HepG2 (cell line): ENCODE results near the gene LSM12. TPM values are rescaled to one million over a fixed set of nuclear protein-coding genes. Genes with fewer than 3 reads are reported as not detected.
A peak's percentile ranks its signal among the peaks of the same experiment; 100 is the strongest.

ENCODE experiments used
- CHD2 ChIP-seq: IDR thresholded peaks from 2 replicates; pipeline ENCODE4 v1.6.1; 2011; ENCODE audit warnings: low read depth, low read length, improper control_type of control experiment
- FIP1L1 ChIP-seq: fragments of 200-400 bp; formaldehyde crosslinking; IDR thresholded peaks from 2 replicates; pipeline ENCODE4 v1.6.1; 2018; ENCODE audit warnings: low read depth, mild to moderate bottlenecking, low read length, moderate library complexity, borderline replicate concordance; ENCODE audit not compliant: insufficient read depth
- FOSL2 ChIP-seq: sonication (generic); formaldehyde crosslinking; IDR thresholded peaks from 2 replicates; pipeline ENCODE4 v1.4.0; 2020; ENCODE audit warnings: missing genetic modification reagents
- FOXJ3 ChIP-seq: sonication (generic); formaldehyde crosslinking; IDR thresholded peaks from 2 replicates; pipeline ENCODE4 v1.4.0; 2020; ENCODE audit warnings: missing genetic modification reagents, mild to moderate bottlenecking, borderline replicate concordance
- HDAC1 ChIP-seq: sonication (generic); formaldehyde crosslinking; IDR thresholded peaks from 2 replicates; pipeline ENCODE4 v1.5.1; 2020; ENCODE audit warnings: mild to moderate bottlenecking, missing genetic modification reagents
- IKZF1 ChIP-seq: fragments of 450-650 bp; IDR thresholded peaks from 2 replicates; pipeline ENCODE4 v1.7.1; 2016
- JUNB ChIP-seq: sonication (generic); formaldehyde crosslinking; IDR thresholded peaks from 2 replicates; pipeline ENCODE4 v1.8.0; 2022; ENCODE audit warnings: missing genetic modification reagents, mild to moderate bottlenecking, borderline replicate concordance
- KLF15 ChIP-seq: sonication (generic); formaldehyde crosslinking; IDR thresholded peaks from 2 replicates; pipeline ENCODE4 v1.8.1; 2023; ENCODE audit warnings: borderline replicate concordance, mild to moderate bottlenecking, inconsistent platforms, missing genetic modification reagents, mixed read lengths
- MEF2D ChIP-seq: sonication (generic); formaldehyde crosslinking; IDR thresholded peaks from 2 replicates; pipeline ENCODE4 v1.5.1; 2020; ENCODE audit warnings: mild to moderate bottlenecking, missing genetic modification reagents
- MTERF4 ChIP-seq: sonication (generic); formaldehyde crosslinking; IDR thresholded peaks from 2 replicates; pipeline ENCODE4 v1.8.0; 2023; ENCODE audit warnings: mild to moderate bottlenecking, missing genetic modification reagents
- NFE2 ChIP-seq: sonication (generic); formaldehyde crosslinking; IDR thresholded peaks from 2 replicates; pipeline ENCODE4 v1.4.0; 2020; ENCODE audit warnings: missing genetic modification reagents
- NR2F6 ChIP-seq, 2 experiments: IDR thresholded peaks; 2 replicates each; pipeline ENCODE4 v1.6.1; 2016; ENCODE audit warnings: antibody characterized with exemption in 1 of 2, mild to moderate bottlenecking in 1 of 2
- NRL ChIP-seq: sonication (generic); formaldehyde crosslinking; IDR thresholded peaks from 2 replicates; pipeline ENCODE4 v1.5.0; 2020; ENCODE audit warnings: missing genetic modification reagents, mild to moderate bottlenecking, moderate library complexity, borderline replicate concordance
- PREB ChIP-seq: sonication (generic); formaldehyde crosslinking; IDR thresholded peaks from 2 replicates; pipeline ENCODE4 v1.4.0; 2020; ENCODE audit warnings: missing genetic modification reagents
- ZBTB7A ChIP-seq: sonication (generic); formaldehyde crosslinking; IDR thresholded peaks from 2 replicates; pipeline ENCODE4 v1.8.0; 2022; ENCODE audit warnings: mild to moderate bottlenecking, missing genetic modification reagents
- ZFP36 ChIP-seq: fragments of 150-350 bp; IDR thresholded peaks from 2 replicates; pipeline ENCODE4 v1.6.1; 2018; ENCODE audit warnings: borderline replicate concordance, low read length, low read depth; ENCODE audit not compliant: partially characterized antibody
- ZFP82 ChIP-seq: sonication (generic); formaldehyde crosslinking; IDR thresholded peaks from 2 replicates; pipeline ENCODE4 v1.5.1; 2020; ENCODE audit warnings: mild to moderate bottlenecking, missing genetic modification reagents, borderline replicate concordance
- ZFX ChIP-seq: sonication (generic); formaldehyde crosslinking; IDR thresholded peaks from 2 replicates; pipeline ENCODE4 v1.4.0; 2020; ENCODE audit warnings: mild to moderate bottlenecking, low read depth, missing genetic modification reagents, moderate library complexity
- ZNF101 ChIP-seq: sonication (generic); formaldehyde crosslinking; IDR thresholded peaks from 2 replicates; pipeline ENCODE4 v1.4.0; 2020; ENCODE audit warnings: mild to moderate bottlenecking, low read depth, missing genetic modification reagents, borderline replicate concordance
- ZNF121 ChIP-seq: sonication (generic); formaldehyde crosslinking; IDR thresholded peaks from 2 replicates; pipeline ENCODE4 v1.5.0; 2020; ENCODE audit warnings: mild to moderate bottlenecking, missing genetic modification reagents
- ZNF282 ChIP-seq: fragments of 450-650 bp; IDR thresholded peaks from 2 replicates; pipeline ENCODE4 v1.6.1; 2018; ENCODE audit not compliant: partially characterized antibody
- ZNF446 ChIP-seq: sonication (generic); formaldehyde crosslinking; IDR thresholded peaks from 2 replicates; pipeline ENCODE4 v1.5.0; 2020; ENCODE audit warnings: mild to moderate bottlenecking, missing genetic modification reagents
- ZNF629 ChIP-seq: sonication (generic); formaldehyde crosslinking; conservative IDR thresholded peaks from 2 replicates; pipeline ENCODE4 v1.5.0; 2020; ENCODE audit warnings: missing genetic modification reagents
- ZNF652 ChIP-seq: IDR thresholded peaks from 2 replicates; pipeline ENCODE4 v1.6.1; 2016; ENCODE audit warnings: low read depth, borderline replicate concordance
- ZNF703 ChIP-seq: sonication (generic); formaldehyde crosslinking; IDR thresholded peaks from 2 replicates; pipeline ENCODE4 v1.5.1; 2020; ENCODE audit warnings: missing genetic modification reagents, mild to moderate bottlenecking, moderate library complexity, borderline replicate concordance
- ZNF772 ChIP-seq: sonication (generic); formaldehyde crosslinking; IDR thresholded peaks from 2 replicates; pipeline ENCODE4 v1.5.0; 2020; ENCODE audit warnings: mild to moderate bottlenecking, missing genetic modification reagents
- ZNF776 ChIP-seq: sonication (generic); formaldehyde crosslinking; IDR thresholded peaks from 2 replicates; pipeline ENCODE4 v1.4.0; 2020; ENCODE audit warnings: mild to moderate bottlenecking, missing genetic modification reagents
- polyA plus RNA-seq, 8 experiments: library from polyadenylated mRNA; depleted of rRNA in 3 of 8; stranded (reverse) in 7 of 8; unstranded in 1 of 8; fragments of >200 nt; fragmentation: Illumina TruSeq in 4 of 8; extraction: Trizol in 4 of 8; gene quantifications; 2 replicates each; pipeline versions ENCODE4 v1.2.1 to v1.2.3, GENCODE V29; 2011 to 2016; ENCODE audit warnings: low read depth in 4 of 8, missing spikeins in 1 of 8, mixed read lengths in 1 of 8; ENCODE audit not compliant: insufficient read depth in 1 of 8
- total RNA-seq, 5 experiments: library from RNA; depleted of rRNA; stranded (reverse); fragments of >200 nt; fragmentation: Illumina TruSeq; extraction: Trizol; gene quantifications; 2 replicates each; pipeline ENCODE4 v1.2.3, GENCODE V29; 2016; ENCODE audit warnings: low read depth in 1 of 5

LSM12 gene
- total and polyA plus RNA-seq, 2 of the 13 experiments (the other 11 are each of a cell fraction or from before 2014, with no cell fraction given), result 52.8 to 55.7 TPM

- no peak for TF ChIP-seq ZNF629 (CRISPR knock-in tag)
- peak; percentile 100 for TF ChIP-seq ZNF121 (CRISPR knock-in tag)
- TF ChIP-seq MEF2D, result peak; percentile 100
- peak; percentile 96 for TF ChIP-seq HDAC1 (CRISPR knock-in tag)
- peak; percentile 98 for TF ChIP-seq FOSL2 (CRISPR knock-in tag)
- no peak for TF ChIP-seq PREB
- TF ChIP-seq ZBTB7A (CRISPR knock-in tag), result no peak
- peak; percentile 88 for TF ChIP-seq NR2F6 (IDR thresholded peaks at IDR 0.05)
- TF ChIP-seq NR2F6 (CRISPR knock-in tag; IDR thresholded peaks at IDR 0.05), result peak; percentile 82
- TF ChIP-seq ZFX (CRISPR knock-in tag), result peak; percentile 89
- no peak for TF ChIP-seq ZNF446 (CRISPR knock-in tag)
- peak; percentile 56; the same call in 1 of the 2 replicates for TF ChIP-seq ZNF101
- TF ChIP-seq JUNB, result no peak
- peak; percentile 43; the same call in 1 of the 2 replicates for TF ChIP-seq ZNF772 (CRISPR knock-in tag)
- TF ChIP-seq CHD2, result no peak; the same call in 1 of the 2 replicates
- peak; percentile 87; the same call in 1 of the 2 replicates for TF ChIP-seq FOXJ3 (CRISPR knock-in tag)
- no peak; the same call in 1 of the 2 replicates for TF ChIP-seq MTERF4 (CRISPR knock-in tag)
- no peak for TF ChIP-seq ZFP36
- TF ChIP-seq NRL (CRISPR knock-in tag), result peak; percentile 63
- no peak for TF ChIP-seq IKZF1
- no peak for TF ChIP-seq NFE2 (CRISPR knock-in tag)
- no peak; the same call in 1 of the 2 replicates for TF ChIP-seq ZFP82
- no peak for TF ChIP-seq KLF15 (CRISPR knock-in tag)
- peak; percentile 66; the same call in 1 of the 2 replicates for TF ChIP-seq ZNF652 (CRISPR knock-in tag)
- no peak for TF ChIP-seq ZNF776 (CRISPR knock-in tag)
- no peak; the same call in 1 of the 2 replicates for TF ChIP-seq ZNF703 (CRISPR knock-in tag)
- no peak for TF ChIP-seq ZNF282
- 0 out of 2 replicates have a peak, but pooled peaks have one; percentile 87 for TF ChIP-seq FIP1L1
These were observed 42.2 kb upstream of the LSM12 start (continued) for GRCh38 chr17:44108440-44109311.
